Esophagus muscularis mucosa (tissue), 4 donors: ENCODE data around the gene MALAT1. TPM values are rescaled to one million over a fixed set of nuclear protein-coding genes. Genes with fewer than 3 reads are reported as not detected.

Experiments used
- DNase-seq: peaks from one replicate; pipeline ENCODE4 v3.0.0-alpha.2; 2017; ENCODE audit errors: extremely low spot score
- H3K27ac ChIP-seq, 4 donors: fragments of 200-600 bp; sonication (generic); replicated peaks in 1 of 4; 1 replicate in 3 of 4; 2 replicates in 1 of 4; pipeline ENCODE4 v1.5.1; 2016 to 2019; ENCODE audit warnings: mild to moderate bottlenecking in 1 of 4
- H3K27me3 ChIP-seq, 4 donors: fragments of 200-600 bp; sonication (generic); one replicate each; pipeline versions ENCODE4 v1.5.1 to v1.6.0; 2016 to 2019
- H3K36me3 ChIP-seq, 4 donors: fragments of 200-600 bp; sonication (generic); one replicate each; pipeline ENCODE4 v1.5.1; 2016 to 2019
- H3K4me1 ChIP-seq, 4 donors: fragments of 200-600 bp; sonication (generic); one replicate each; pipeline ENCODE4 v1.5.1; 2016 to 2019
- H3K4me3 ChIP-seq, 4 donors: fragments of 200-600 bp; sonication (generic); 1 replicate in 2 of 4; 2 replicates in 2 of 4; pipeline ENCODE4 v1.5.1; 2016 to 2019; ENCODE audit warnings: mild to moderate bottlenecking in 4 of 4, moderate library complexity in 1 of 4
- H3K9me3 ChIP-seq, 4 donors: fragments of 200-600 bp; sonication (generic); 1 replicate in 3 of 4; 2 replicates in 1 of 4; pipeline ENCODE4 v1.5.1; 2016 to 2019
- EP300 ChIP-seq: sonication (generic); formaldehyde crosslinking; IDR thresholded peaks from one replicate; pipeline ENCODE4 v1.6.1; 2017; ENCODE audit warnings: antibody characterized with exemption
- POLR2A ChIP-seq: fragments of 450-650 bp; IDR thresholded peaks from one replicate; pipeline ENCODE4 v1.6.1; 2017; ENCODE audit warnings: antibody characterized with exemption, moderate library complexity, mild to moderate bottlenecking, low read depth
- POLR2AphosphoS5 ChIP-seq, 2 donors: sonication (generic); formaldehyde crosslinking; IDR thresholded peaks; one replicate each; pipeline ENCODE4 v1.6.1; 2017; ENCODE audit warnings: antibody characterized with exemption in 2 of 2
- WGBS: methylation state at CpG from one replicate; pipeline ENCODE4 v1.1.5; 2018; 5-methylcytosine and 5-hydroxymethylcytosine counted together
- intact Hi-C: fragments of 100-400 bp; cut with DNase I; formaldehyde crosslinking; loops from one replicate; pipeline ENCODE4 v1.15.1; 2023
- total RNA-seq, 4 donors: library from RNA; depleted of rRNA; stranded (reverse); fragments of >200 nt; gene quantifications; one replicate each; pipeline versions ENCODE4 v1.1.0 to v1.2.1, GENCODE V29; 2016
- TF ChIP-seq, protein P1 (sequence below), 3 experiments: fragments of 200-600 bp in 2 of 3; fragments of 450-650 bp in 1 of 3; sonication (generic) in 2 of 3; IDR thresholded peaks; one replicate each; pipeline ENCODE4 v1.5.1; 2017 to 2019; ENCODE audit warnings: antibody characterized with exemption in 3 of 3, mild to moderate bottlenecking in 2 of 3, moderate library complexity in 1 of 3

MALAT1 gene
- total RNA-seq, 4 donors from 2014 or later = 2,724 to 15,405 (median 5,373) TPM

DNA sequence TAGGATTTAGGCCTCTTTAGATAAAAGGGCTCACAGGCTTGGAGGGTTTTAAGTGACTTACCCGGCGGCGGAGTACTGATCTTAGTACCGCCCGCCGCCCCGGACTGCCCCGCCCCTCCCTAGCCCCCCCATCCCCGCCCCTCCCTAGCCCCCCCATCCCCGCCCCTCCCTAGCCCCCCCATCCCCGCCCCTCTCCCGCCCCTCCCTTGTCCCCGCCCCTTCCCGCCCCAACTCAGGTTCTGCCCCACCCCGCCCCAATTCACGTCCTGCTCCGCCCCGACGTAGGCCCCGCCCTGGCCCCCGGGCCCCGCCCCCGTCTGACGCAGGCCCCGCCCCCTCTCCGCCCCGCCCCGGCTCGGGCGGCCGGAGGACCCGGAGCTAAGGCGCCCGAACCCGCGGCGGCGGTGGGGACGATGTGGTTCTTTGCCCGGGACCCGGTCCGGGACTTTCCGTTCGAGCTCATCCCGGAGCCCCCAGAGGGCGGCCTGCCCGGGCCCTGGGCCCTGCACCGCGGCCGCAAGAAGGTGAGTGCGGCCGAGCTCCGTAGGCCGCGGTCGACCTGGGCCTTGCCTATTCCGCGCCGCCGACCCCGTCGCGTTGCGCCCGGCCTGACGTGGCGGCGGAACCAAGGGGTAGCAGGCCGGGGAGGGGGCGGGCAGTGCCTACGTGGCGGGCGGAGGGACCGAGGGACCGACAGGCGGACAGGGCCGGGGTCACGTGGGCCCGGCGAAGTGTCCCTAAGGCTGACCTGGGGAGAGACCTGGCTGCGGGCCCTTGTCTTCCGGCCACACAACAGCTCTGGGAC is 26.1 kb downstream of the MALAT1 start, which contains the start of gene SCYL1:
Gene SCYL1, plus strand, starts transcription at position 343 of the 805 bp plus-strand sequence. Its CDS starts 71 bp downstream, at position 414.
- Histone ChIP-seq H3K27me3 (no peaks in the 10 kb centered on the region), H3K4me1 (peaks cover 23 to 38% (median 28%) of the 10 kb centered on the region in 4 donors), H3K27ac (peak within 1 kb of the TSS; percentile 88 to 95 (median 92)), H3K9me3 (no peaks in the 10 kb centered on the region), H3K36me3 (peaks cover 0 to 41% (median 38%) of the 10 kb centered on the region in 4 donors), H3K4me3 (peak within 1 kb of the TSS; percentile 77 to 100 (median 88))
- 0% methylated on average over 9 of the region's 82 CpGs for WGBS
- DNase-seq = peak; percentile 94
- TF ChIP-seq, protein P1, sequence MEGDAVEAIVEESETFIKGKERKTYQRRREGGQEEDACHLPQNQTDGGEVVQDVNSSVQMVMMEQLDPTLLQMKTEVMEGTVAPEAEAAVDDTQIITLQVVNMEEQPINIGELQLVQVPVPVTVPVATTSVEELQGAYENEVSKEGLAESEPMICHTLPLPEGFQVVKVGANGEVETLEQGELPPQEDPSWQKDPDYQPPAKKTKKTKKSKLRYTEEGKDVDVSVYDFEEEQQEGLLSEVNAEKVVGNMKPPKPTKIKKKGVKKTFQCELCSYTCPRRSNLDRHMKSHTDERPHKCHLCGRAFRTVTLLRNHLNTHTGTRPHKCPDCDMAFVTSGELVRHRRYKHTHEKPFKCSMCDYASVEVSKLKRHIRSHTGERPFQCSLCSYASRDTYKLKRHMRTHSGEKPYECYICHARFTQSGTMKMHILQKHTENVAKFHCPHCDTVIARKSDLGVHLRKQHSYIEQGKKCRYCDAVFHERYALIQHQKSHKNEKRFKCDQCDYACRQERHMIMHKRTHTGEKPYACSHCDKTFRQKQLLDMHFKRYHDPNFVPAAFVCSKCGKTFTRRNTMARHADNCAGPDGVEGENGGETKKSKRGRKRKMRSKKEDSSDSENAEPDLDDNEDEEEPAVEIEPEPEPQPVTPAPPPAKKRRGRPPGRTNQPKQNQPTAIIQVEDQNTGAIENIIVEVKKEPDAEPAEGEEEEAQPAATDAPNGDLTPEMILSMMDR (IDR thresholded peaks at IDR 0.05) = no peak
- TF ChIP-seq POLR2A = peak; percentile 58
- TF ChIP-seq EP300 = no peak
- peak; percentile 74 to 85 for TF ChIP-seq POLR2AphosphoS5 (IDR thresholded peaks at IDR 0.05)
- intact Hi-C loops = no loop called here

DNA sequence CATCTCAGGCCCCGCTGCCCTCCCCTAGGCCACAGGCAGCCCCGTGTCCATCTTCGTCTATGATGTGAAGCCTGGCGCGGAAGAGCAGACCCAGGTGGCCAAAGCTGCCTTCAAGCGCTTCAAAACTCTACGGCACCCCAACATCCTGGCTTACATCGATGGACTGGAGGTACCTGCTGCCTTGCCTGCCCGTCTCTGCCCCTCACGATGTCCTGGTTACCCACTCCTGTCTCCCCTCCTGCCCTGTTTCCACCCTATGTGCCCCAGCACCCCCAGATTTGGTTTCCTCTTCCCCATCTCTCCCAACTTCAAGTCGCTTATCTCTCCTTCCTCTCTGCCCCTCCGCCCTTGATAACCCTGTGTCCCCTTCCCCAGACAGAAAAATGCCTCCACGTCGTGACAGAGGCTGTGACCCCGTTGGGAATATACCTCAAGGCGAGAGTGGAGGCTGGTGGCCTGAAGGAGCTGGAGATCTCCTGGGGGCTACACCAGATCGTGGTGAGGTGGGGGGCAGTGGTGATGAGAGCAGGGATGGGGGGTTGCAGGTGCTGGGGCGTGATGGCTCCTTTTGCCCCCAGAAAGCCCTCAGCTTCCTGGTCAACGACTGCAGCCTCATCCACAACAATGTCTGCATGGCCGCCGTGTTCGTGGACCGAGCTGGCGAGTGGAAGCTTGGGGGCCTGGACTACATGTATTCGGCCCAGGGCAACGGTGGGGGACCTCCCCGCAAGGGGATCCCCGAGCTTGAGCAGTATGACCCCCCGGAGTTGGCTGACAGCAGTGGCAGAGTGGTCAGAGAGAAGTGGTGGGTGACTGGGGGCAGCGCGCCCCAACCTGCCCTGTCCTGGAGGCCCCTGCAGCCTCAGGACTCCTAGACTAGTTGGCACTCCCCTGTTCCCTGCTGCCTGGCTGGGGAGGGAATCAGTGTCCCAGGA is 27.0 kb downstream of the MALAT1 start:
- Histone ChIP-seq H3K4me1 (peaks cover 23 to 38% (median 28%) of the 10 kb centered on the region in 4 donors), H3K27ac (peak overlapping the region; percentile 88 to 95 (median 92)), H3K27me3 (no peaks in the 10 kb centered on the region), H3K4me3 (peak overlapping the region; percentile 77 to 100 (median 88)), H3K9me3 (no peaks in the 10 kb centered on the region), H3K36me3 (peaks cover 3 to 50% (median 47%) of the 10 kb centered on the region in 4 donors)
- intact Hi-C loops = no loop called here
- TF ChIP-seq EP300 = no peak
- TF ChIP-seq POLR2A = no peak
- TF ChIP-seq POLR2AphosphoS5 (IDR thresholded peaks at IDR 0.05) = no peak
- TF ChIP-seq, protein P1 (IDR thresholded peaks at IDR 0.05) = no peak
- DNase-seq = no peak
- 50% methylated on average over 28 of the region's 31 CpGs for WGBS

DNA sequence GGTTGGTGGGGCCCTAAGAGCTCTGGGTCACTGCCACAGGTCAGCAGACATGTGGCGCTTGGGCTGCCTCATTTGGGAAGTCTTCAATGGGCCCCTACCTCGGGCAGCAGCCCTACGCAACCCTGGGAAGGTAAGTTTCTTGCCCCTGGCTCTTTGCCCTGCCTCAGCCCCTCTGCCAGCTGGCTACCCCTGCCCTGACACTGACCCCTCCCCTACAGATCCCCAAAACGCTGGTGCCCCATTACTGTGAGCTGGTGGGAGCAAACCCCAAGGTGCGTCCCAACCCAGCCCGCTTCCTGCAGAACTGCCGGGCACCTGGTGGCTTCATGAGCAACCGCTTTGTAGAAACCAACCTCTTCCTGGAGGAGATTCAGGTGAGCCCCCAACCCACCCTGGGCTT is 27.9 kb downstream of the MALAT1 start:
- no peak for DNase-seq
- H3K27me3 ChIP-seq = no peaks in the 10 kb centered on the region
- TF ChIP-seq, protein P1 (IDR thresholded peaks at IDR 0.05) = no peak
- TF ChIP-seq POLR2A (no peak), POLR2AphosphoS5 (IDR thresholded peaks at IDR 0.05) (no peak), EP300 (no peak)

DNA sequence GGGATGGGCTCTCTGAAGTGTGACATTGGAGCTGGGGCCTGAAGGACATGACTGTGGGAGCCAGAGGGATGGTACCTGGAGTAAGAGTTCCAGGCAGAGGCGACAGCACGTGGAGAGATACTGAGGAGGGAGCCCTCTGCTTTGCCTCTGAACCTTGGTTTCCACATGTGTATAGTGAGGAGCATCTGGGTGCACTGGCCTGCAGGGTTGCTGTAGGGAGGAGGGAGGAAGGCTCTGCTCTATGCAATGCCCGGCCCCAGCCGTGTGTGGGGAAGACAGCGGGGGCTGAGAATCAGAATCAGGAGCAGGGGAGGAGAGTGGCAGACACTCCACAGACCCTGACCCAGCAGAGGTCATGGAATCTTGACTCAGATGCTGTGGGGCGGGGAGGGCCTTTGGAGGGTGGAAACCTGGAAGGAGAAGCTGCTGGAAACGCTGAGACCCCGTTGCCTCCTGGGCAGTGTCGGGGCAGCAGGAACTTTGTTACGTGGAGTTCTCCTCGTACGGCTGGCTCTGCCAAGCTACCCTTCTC is 30.0 kb downstream of the MALAT1 start:
- Histone ChIP-seq H3K4me1 (peaks cover 19 to 42% (median 32%) of the 10 kb centered on the region in 4 donors), H3K9me3 (no peaks in the 10 kb centered on the region), H3K36me3 (peaks cover 29 to 81% (median 77%) of the 10 kb centered on the region in 4 donors), H3K27me3 (no peaks in the 10 kb centered on the region), H3K4me3 (no peak overlapping the region), H3K27ac (no peak overlapping the region)
- intact Hi-C loops = no loop called here
- TF ChIP-seq EP300 (no peak), POLR2A (no peak)
- 83% methylated on average over 12 of the region's 12 CpGs for WGBS
- no peak for DNase-seq

More for the DNA sequence above, 27.9 kb downstream of the MALAT1 start:
- H3K9me3 ChIP-seq = no peaks in the 10 kb centered on the region
- H3K36me3 ChIP-seq = peaks cover 11 to 59% (median 56%) of the 10 kb centered on the region in 4 donors
- no peak overlapping the region for H3K4me3 ChIP-seq
- H3K4me1 ChIP-seq = peaks cover 23 to 41% (median 31%) of the 10 kb centered on the region in 4 donors
- no peak overlapping the region for H3K27ac ChIP-seq
- 88% methylated on average over 8 of the region's 8 CpGs for WGBS
- intact Hi-C loops = no loop called here
